GM12878 (cell line): ENCODE measurements around the gene RPA3. TPM values are rescaled to one million over a fixed set of nuclear protein-coding genes. Genes with fewer than 3 reads are reported as not detected.

ENCODE experiments used
- ATAC-seq: fragments of 200-7000 bp; cut with Tn5 transposase; 3 replicates; pipeline ENCODE4 v1.9.1; 2020; ENCODE audit warnings: mild to moderate bottlenecking, moderate library complexity
- BruUV-seq: library from RNA; stranded (reverse); fragments of 400-500 nt; replicated peaks from 2 replicates; lab custom pipeline; 2021; lab: Mats Ljungman, UMichigan
- CTCF ChIA-PET: fragments of 300-600 bp; sonication (Branson Sonifier 250); formaldehyde crosslinking; extraction: SDS; loops from one replicate; lab custom pipeline; 2021; ENCODE audit warnings: inconsistent platforms; lab: Yijun Ruan, JAX
- POLR2A ChIA-PET: fragments of 350-600 bp; formaldehyde crosslinking; extraction: SDS; loops from one replicate; lab custom pipeline; 2021; ENCODE audit warnings: inconsistent platforms; lab: Charles Lee
- RAD21 ChIA-PET: fragments of 300-600 bp; sonication (Branson Sonifier 250); formaldehyde crosslinking; loops from one replicate; lab custom pipeline; 2023; ENCODE audit warnings: antibody characterized with exemption; ENCODE audit not compliant: unreplicated experiment; lab: Charles Lee
- SMC1A ChIA-PET: fragments of 300-600 bp; sonication (Branson Sonifier 250); formaldehyde crosslinking; loops from one replicate; lab custom pipeline; 2023; ENCODE audit not compliant: unreplicated experiment, uncharacterized antibody; lab: Charles Lee
- DNase-seq: peaks from one replicate; pipeline ENCODE4 v3.0.0-alpha.2; 2011; ENCODE audit warnings: low read depth, low spot score
- FAIRE-seq: peaks from 3 replicates; lab custom pipeline; 2011; peaks lifted over from hg19 to GRCh38; lab: Jason Lieb, UNC
- H2AFZ ChIP-seq: 2 replicates; pipeline ENCODE4 v1.6.0; 2011; ENCODE audit warnings: low read depth, low read length, control low read depth; ENCODE audit not compliant: control insufficient read depth
- H3K27ac ChIP-seq: 2 replicates; pipeline ENCODE4 v1.5.1; 2011; ENCODE audit warnings: control low read depth; ENCODE audit not compliant: control insufficient read depth, insufficient read depth
- H3K27me3 ChIP-seq, 2 experiments: replicated peaks in 1 of 2; 2 replicates each; pipeline versions ENCODE4 v1.6.0 to v1.6.1; 2011; ENCODE audit warnings: low read length in 1 of 2; ENCODE audit not compliant: control insufficient read depth in 2 of 2, insufficient read depth in 2 of 2
- H3K36me3 ChIP-seq, 2 experiments: 2 replicates each; pipeline ENCODE4 v1.5.1; 2011; ENCODE audit warnings: low read length in 1 of 2; ENCODE audit not compliant: control insufficient read depth in 2 of 2, insufficient read depth in 2 of 2
- H3K4me1 ChIP-seq: 2 replicates; pipeline ENCODE4 v1.6.1; 2011; ENCODE audit warnings: mild to moderate bottlenecking, low read length, moderate library complexity, mixed read lengths; ENCODE audit not compliant: control insufficient read depth, insufficient read depth
- H3K4me2 ChIP-seq: 2 replicates; pipeline ENCODE4 v1.6.0; 2011; ENCODE audit warnings: control low read depth; ENCODE audit not compliant: control insufficient read depth, insufficient read depth
- H3K4me3 ChIP-seq: fragments of 200-600 bp; sonication (generic); 2 replicates; pipeline ENCODE4 v1.5.1; 2016
- H3K79me2 ChIP-seq: 2 replicates; pipeline ENCODE4 v1.6.0; 2011; ENCODE audit warnings: low read length; ENCODE audit not compliant: control insufficient read depth, insufficient read depth
- H3K9ac ChIP-seq: 2 replicates; pipeline ENCODE4 v1.8.0; 2011; ENCODE audit warnings: low read length, control low read depth, mixed read lengths; ENCODE audit not compliant: control insufficient read depth, insufficient read depth
- H3K9me3 ChIP-seq: replicated peaks from 3 replicates; pipeline ENCODE4 v1.5.1; 2011; ENCODE audit warnings: mild to moderate bottlenecking, low read length; ENCODE audit not compliant: control insufficient read depth, insufficient read depth
- H4K20me1 ChIP-seq: 2 replicates; pipeline ENCODE4 v1.6.0; 2011; ENCODE audit not compliant: control insufficient read depth, insufficient read depth
- IRF5 ChIP-seq: fragments of 450-650 bp; IDR thresholded peaks from 2 replicates; pipeline ENCODE4 v1.6.1; 2017; ENCODE audit warnings: borderline replicate concordance
- MYC ChIP-seq: IDR thresholded peaks from 2 replicates; pipeline ENCODE4 v1.6.1; 2011; ENCODE audit warnings: mild to moderate bottlenecking, low read length, moderate library complexity, inconsistent platforms; ENCODE audit not compliant: insufficient read depth, insufficient replicate concordance, insufficient read length, severe bottlenecking
- NBN ChIP-seq: fragments of 450-650 bp; IDR thresholded peaks from 2 replicates; pipeline ENCODE4 v1.6.1; 2016
- NFXL1 ChIP-seq: fragments of 450-650 bp; IDR thresholded peaks from 2 replicates; pipeline ENCODE4 v1.6.1; 2017; ENCODE audit warnings: antibody characterized with exemption, mild to moderate bottlenecking, borderline replicate concordance
- NKRF ChIP-seq: fragments of 450-650 bp; conservative IDR thresholded peaks from 2 replicates; pipeline ENCODE4 v1.6.1; 2017; ENCODE audit warnings: mild to moderate bottlenecking, moderate library complexity
- RAD21 ChIP-seq: IDR thresholded peaks from 2 replicates; pipeline ENCODE4 v1.6.1; 2011; ENCODE audit warnings: mild to moderate bottlenecking, low read depth, low read length, moderate library complexity; ENCODE audit not compliant: insufficient read depth
- SMAD1 ChIP-seq: fragments of 450-650 bp; IDR thresholded peaks from 2 replicates; pipeline ENCODE4 v1.6.1; 2018; ENCODE audit warnings: mild to moderate bottlenecking, low read depth; ENCODE audit not compliant: partially characterized antibody
- TCF7 ChIP-seq: IDR thresholded peaks from 2 replicates; pipeline ENCODE4 v1.6.1; 2014; ENCODE audit warnings: antibody characterized with exemption, borderline replicate concordance
- WRNIP1 ChIP-seq: IDR thresholded peaks from 2 replicates; pipeline ENCODE4 v1.6.1; 2011; ENCODE audit warnings: low read depth, low read length, improper control_type of control experiment, borderline replicate concordance
- ZBTB33 ChIP-seq: fragments of 450-650 bp; IDR thresholded peaks from 2 replicates; pipeline ENCODE4 v1.6.1; 2017; ENCODE audit warnings: mild to moderate bottlenecking
- ZNF207 ChIP-seq: fragments of 450-650 bp; IDR thresholded peaks from 2 replicates; pipeline ENCODE4 v1.6.1; 2014; ENCODE audit warnings: antibody characterized with exemption, mild to moderate bottlenecking, borderline replicate concordance
- WGBS: methylation state at CpG from one replicate; pipeline ENCODE4 v1.1.6; 2016; ENCODE audit warnings: low lambda C conversion rate; ENCODE audit not compliant: insufficient replicate concordance, insufficient coverage; ENCODE audit errors: missing lambda C conversion rate; 5-methylcytosine and 5-hydroxymethylcytosine counted together
- in situ Hi-C: fragments of 300-500 bp; cut with MboI; formaldehyde crosslinking; loops from 9 replicates; pipeline ENCODE4 v1.14.3; 2018; ENCODE audit warnings: mixed read lengths
- intact Hi-C: fragments of 100-400 bp; cut with micrococcal nuclease; formaldehyde crosslinking; loops from one replicate; pipeline ENCODE4 v1.14.2; 2022; ENCODE audit not compliant: unreplicated experiment
- polyA plus RNA-seq, 11 experiments: library from polyadenylated mRNA; depleted of rRNA in 4 of 11; unstranded in 6 of 11; stranded (reverse) in 5 of 11; fragments of >200 nt; fragmentation: Nextera tagmentation in 4 of 11; fragmentation: Illumina TruSeq in 1 of 11; extraction: Ambion mirVana in 4 of 11; extraction: Trizol in 1 of 11; gene quantifications; 1 replicate in 1 of 11; 2 replicates in 10 of 11; pipeline versions ENCODE4 v1.2.1 to v1.2.3, GENCODE V29; 2011 to 2016; ENCODE audit warnings: inconsistent platforms in 2 of 11, missing spikeins in 2 of 11, low read depth in 1 of 11
- total RNA-seq, 4 experiments: library from RNA; depleted of rRNA in 3 of 4; stranded (reverse); fragments of >200 nt in 3 of 4; fragmentation: Illumina TruSeq in 1 of 4; extraction: Trizol in 1 of 4; gene quantifications; 2 replicates each; pipeline versions ENCODE4 v1.2.1 to v1.2.3, GENCODE V29; 2013 to 2021

Gene RPA3
- total and polyA plus RNA-seq, 10 of the 15 experiments (the other 5 are each of a cell fraction or from before 2014, with no cell fraction given): 60.2 to 343 (median 112) TPM

- FAIRE-seq (no peak), DNase-seq (no peak), ATAC-seq (no peak)
- TF ChIP-seq MYC (no peak), TCF7 (no peak), NKRF (no peak), IRF5 (no peak), NBN (no peak), WRNIP1 (no peak), RAD21 (no peak), NFXL1 (no peak), ZNF207 (no peak), ZBTB33 (no peak), SMAD1 (no peak)
- ChIA-PET CTCF (interaction anchor here (1.5 kb wide), 1 partner anchor 29 kb away, joined by 3 read pairs; no protein-coding TSS in a partner anchor), POLR2A (interaction anchor here (0.6 kb wide), 1 partner anchor 730 kb away, joined by 6 read pairs; no protein-coding TSS in a partner anchor), RAD21 (no interaction called here), SMC1A (no interaction called here)
- Histone ChIP-seq H3K79me2 (no peaks in the 10 kb centered on the region), H4K20me1 (no peaks in the 10 kb centered on the region), H3K27me3 (no peaks in the 10 kb centered on the region), H3K9ac (no peak overlapping the region), H3K4me1 (no peaks in the 10 kb centered on the region), H3K4me3 (no peak overlapping the region), H3K9me3 (peaks cover 2% of the 10 kb centered on the region; the same call in 2 of the 3 replicates), H3K4me2 (no peak overlapping the region), H3K27ac (no peak overlapping the region), H3K36me3 (no peaks in the 10 kb centered on the region), H2AFZ (no peak overlapping the region)
- WGBS: 100% methylated on average over 1 of the region's 1 CpG
- in situ Hi-C loops: no loop called here
- intact Hi-C loops: no loop called here
- no TSS peak for BruUV-seq
Observed at GRCh38 chr7:7665031-7665430, 53.4 kb downstream of the RPA3 start.
